Naive thymus-derived CD8-positive, alpha-beta T cell (primary cell): ENCODE results near the gene CRYBB1. TPM values are rescaled to one million over a fixed set of nuclear protein-coding genes. Genes with fewer than 3 reads are reported as not detected.

Experiments
- ATAC-seq, 2 donors: fragments of 150-1000 bp; cut with Tn5 transposase in 1 of 2; sonication (Bioruptor Pico), chemical (Tn5 transposase) in 1 of 2; 1 replicate in 1 of 2; 2 replicates in 1 of 2; pipeline ENCODE4 v1.10.0; 2021; ENCODE audit warnings: mild to moderate bottlenecking in 2 of 2, moderate library complexity in 2 of 2
- POLR2A ChIA-PET: fragments of 350-600 bp; sonication (Branson Sonifier 250); formaldehyde crosslinking; loops from one replicate; lab custom pipeline; 2021; ENCODE audit warnings: antibody characterized with exemption; lab: Charles Lee
- DNase-seq, 10 donors: peaks; one replicate each; pipeline versions ENCODE4 v3.0.0 to v3.0.0-alpha.2; 2020 to 2022
- H3K27ac Mint-ChIP-seq, 10 donors: one replicate each; pipeline ENCODE4 v1.8.0; 2020 to 2022; ENCODE audit warnings: mild to moderate bottlenecking in 10 of 10, mixed read lengths in 10 of 10, moderate library complexity in 4 of 10, inconsistent platforms in 1 of 10
- H3K27me3 Mint-ChIP-seq, 5 donors: one replicate each; pipeline ENCODE4 v1.8.0; 2021 to 2022; ENCODE audit warnings: mixed read lengths in 5 of 5
- H3K36me3 Mint-ChIP-seq, 3 donors: one replicate each; pipeline ENCODE4 v1.8.0; 2020 to 2022; ENCODE audit warnings: mixed read lengths in 3 of 3, mild to moderate bottlenecking in 2 of 3, inconsistent platforms in 1 of 3
- H3K4me1 Mint-ChIP-seq, 4 donors: one replicate each; pipeline ENCODE4 v1.8.0; 2021 to 2022; ENCODE audit warnings: mixed read lengths in 4 of 4
- H3K4me3 Mint-ChIP-seq, 10 donors: one replicate each; pipeline ENCODE4 v1.8.0; 2020 to 2022; ENCODE audit warnings: mild to moderate bottlenecking in 10 of 10, mixed read lengths in 10 of 10, moderate library complexity in 6 of 10, inconsistent platforms in 1 of 10
- H3K9me3 Mint-ChIP-seq, 9 donors: one replicate each; pipeline ENCODE4 v1.8.0; 2020 to 2022; ENCODE audit warnings: mixed read lengths in 9 of 9, mild to moderate bottlenecking in 3 of 9, inconsistent platforms in 1 of 9, moderate library complexity in 1 of 9
- polyA plus RNA-seq, 3 donors: library from polyadenylated mRNA; unstranded; fragments of 300-500 nt; fragmentation: Illumina TruSeq; gene quantifications; one replicate each; pipeline ENCODE4 v1.2.3, GENCODE V29; 2021
- total RNA-seq, 8 experiments: library from RNA in 2 of 8; stranded (reverse) in 2 of 8; gene quantifications; one replicate each; pipeline ENCODE4 v1.2.3 and lab custom pipeline; 2021 to 2026

Gene CRYBB1
- total and polyA plus RNA-seq, 5 experiments from 2014 or later, result not detected

- Mint-ChIP-seq H3K36me3 (no peaks in the 10 kb centered on the region), H3K27ac (no peak overlapping the region), H3K27me3 (no peaks in the 10 kb centered on the region), H3K4me3 (no peak overlapping the region), H3K9me3 (no peaks in the 10 kb centered on the region), H3K4me1 (peaks cover 24 to 33% (median 31%) of the 10 kb centered on the region in 4 donors)
- POLR2A ChIA-PET, result interaction anchor here (1.1 kb wide), 1 partner anchor 15 kb away, joined by 5 read pairs; no protein-coding TSS in a partner anchor
- DNase-seq, result no peak
- ATAC-seq, result no peak
Measured at GRCh38 chr22:26651815-26652214, 34.0 kb upstream of the CRYBB1 start.

DNA sequence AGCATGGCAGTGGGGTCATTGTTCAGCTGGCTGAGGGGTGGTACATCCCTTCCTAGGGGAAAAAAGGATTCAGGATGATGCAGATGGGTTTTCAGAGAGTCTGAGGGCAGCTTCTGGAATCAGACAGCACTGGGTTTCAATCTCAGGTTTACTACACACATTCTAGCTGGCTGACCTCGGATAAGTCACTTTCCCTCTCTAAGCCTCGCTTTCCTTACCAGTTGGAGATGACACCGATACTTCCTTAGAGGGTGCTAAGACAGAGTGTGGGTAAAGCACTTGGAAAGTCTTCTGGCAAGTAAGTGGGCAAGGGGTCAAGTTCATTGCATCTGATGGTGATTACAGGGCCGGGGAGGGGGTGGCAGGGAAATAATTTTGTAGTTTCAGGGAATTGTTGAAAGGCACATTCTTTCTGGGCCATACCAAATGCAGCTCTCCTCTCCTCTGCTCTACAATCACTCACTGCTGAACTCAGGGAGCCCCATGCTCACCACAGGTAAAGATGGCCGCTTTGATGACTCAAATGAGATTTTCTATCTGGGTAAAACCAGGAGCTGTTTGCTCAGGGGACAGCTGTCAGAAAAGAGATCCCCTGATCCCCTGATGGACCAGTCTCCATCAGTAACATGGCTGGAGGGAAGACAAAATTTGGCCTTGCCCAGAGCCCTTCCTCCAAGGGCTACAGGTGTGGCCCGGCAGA, 33.0 kb upstream of the CRYBB1 start:
- ATAC-seq (no peak), DNase-seq (no peak)
- no peak overlapping the region for H3K4me3 Mint-ChIP-seq
- peaks cover 30 to 40% (median 38%) of the 10 kb centered on the region in 4 donors for H3K4me1 Mint-ChIP-seq
- H3K27ac Mint-ChIP-seq, result peak overlapping the region in 2 of 10 donors; percentile 65 to 70
- H3K9me3 Mint-ChIP-seq, result no peaks in the 10 kb centered on the region
- H3K27me3 Mint-ChIP-seq, result peaks cover 0 to 1% (median 0%) of the 10 kb centered on the region in 5 donors
- H3K36me3 Mint-ChIP-seq, result no peaks in the 10 kb centered on the region
- POLR2A ChIA-PET, result interaction anchor here (0.7 to 1.1 kb wide), 2 partner anchors 14 to 16 kb away, joined by 3 to 5 read pairs; no protein-coding TSS in a partner anchor

DNA sequence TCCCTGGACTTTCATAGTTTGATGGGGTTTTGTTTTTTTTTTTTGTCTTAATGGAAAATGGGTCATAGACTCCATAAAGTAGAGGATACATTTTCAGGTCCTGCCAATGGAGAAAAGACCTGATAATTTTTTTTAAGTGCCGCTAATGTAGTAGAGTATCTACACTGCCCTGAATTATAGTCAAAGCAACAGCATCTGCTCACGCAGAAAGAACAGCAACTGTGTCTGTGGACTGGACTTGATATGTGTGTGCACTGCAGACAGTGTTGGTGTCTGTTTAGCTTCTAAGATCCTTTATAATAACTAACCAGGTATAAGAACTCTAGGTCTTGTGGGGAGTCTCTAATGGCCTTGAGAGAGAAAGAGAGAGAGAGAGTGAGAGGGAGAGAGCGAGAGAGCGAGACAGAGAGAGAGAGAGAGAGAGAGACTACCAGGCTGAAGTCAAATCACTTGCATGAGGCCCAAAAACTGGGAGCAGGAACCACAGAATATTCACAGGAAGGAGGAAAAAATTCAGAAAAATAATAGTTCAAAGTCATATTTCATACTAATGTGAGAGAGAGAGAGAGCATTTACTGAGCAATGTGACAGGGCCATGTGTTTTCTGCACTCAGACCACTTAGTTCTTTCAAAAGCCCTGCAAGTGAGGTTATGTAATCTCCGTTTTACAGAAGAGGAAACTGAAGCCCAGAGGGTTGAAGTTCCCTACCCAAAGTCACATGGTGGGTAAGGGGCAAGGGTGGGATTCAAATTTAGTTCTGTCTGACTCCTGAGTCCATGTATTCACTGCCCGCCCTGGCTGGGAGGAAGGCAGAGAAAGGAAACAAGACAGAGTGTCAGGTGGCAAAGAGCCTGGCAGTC, 30.9 kb upstream of the CRYBB1 start:
- H3K27me3 Mint-ChIP-seq, result peaks cover 0 to 1% (median 0%) of the 10 kb centered on the region in 5 donors
- H3K27ac Mint-ChIP-seq, result peak overlapping the region; percentile 62 to 93 (median 87)
- peak overlapping the region; percentile 5 to 92 (median 68) for H3K4me3 Mint-ChIP-seq
- no peaks in the 10 kb centered on the region for H3K36me3 Mint-ChIP-seq
- peak in 1 of 10 donors; percentile 34 for DNase-seq
- no peak for ATAC-seq
- POLR2A ChIA-PET, result interaction anchor here (0.7 to 1.3 kb wide), 3 partner anchors 9 to 72 kb away, joined by 3 to 5 read pairs (median 4); partner anchors contain the start of gene MIAT
- peaks cover 38 to 59% (median 59%) of the 10 kb centered on the region in 4 donors for H3K4me1 Mint-ChIP-seq
- no peaks in the 10 kb centered on the region for H3K9me3 Mint-ChIP-seq

- Mint-ChIP-seq H3K9me3 (no peaks in the 10 kb centered on the region), H3K36me3 (no peaks in the 10 kb centered on the region), H3K4me3 (peak overlapping the region; percentile 5 to 92 (median 68)), H3K27ac (peak overlapping the region; percentile 73 to 92 (median 87)), H3K27me3 (peaks cover 0 to 1% (median 0%) of the 10 kb centered on the region in 5 donors), H3K4me1 (peaks cover 38 to 66% (median 66%) of the 10 kb centered on the region in 4 donors)
- POLR2A ChIA-PET, result interaction anchor here (0.7 to 0.9 kb wide), 3 partner anchors 9 to 72 kb away, joined by 3 to 4 read pairs (median 4); partner anchors contain the start of gene MIAT
- peak; percentile 80 to 82 for ATAC-seq
- DNase-seq, result peak in 9 of 10 donors; percentile 16 to 55 (median 42)
Measured at GRCh38 chr22:26648011-26648497, 30.2 kb upstream of the CRYBB1 start.

DNA sequence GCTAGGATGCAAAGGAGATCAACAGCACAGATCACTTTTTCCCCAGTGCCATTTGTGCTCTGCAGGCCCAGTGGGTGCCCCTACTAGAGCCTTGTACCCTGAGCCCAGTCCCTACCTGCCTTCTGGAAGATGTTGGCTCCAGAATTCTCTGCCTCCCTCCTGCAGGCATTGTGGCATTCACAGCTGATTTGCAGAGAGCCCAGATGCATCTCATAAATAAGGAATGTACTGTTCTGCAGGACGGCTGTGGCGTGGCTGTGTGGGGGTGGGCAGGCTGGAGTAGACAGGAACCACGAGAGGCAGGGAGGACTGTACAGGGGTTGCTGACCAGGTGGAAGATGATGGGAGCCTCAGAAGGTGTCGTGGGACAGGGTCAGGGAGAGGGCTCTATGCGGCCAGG, 28.3 kb upstream of the CRYBB1 start:
- Mint-ChIP-seq H3K27me3 (peaks cover 0 to 1% (median 0%) of the 10 kb centered on the region in 5 donors), H3K4me1 (peaks cover 52 to 85% (median 84%) of the 10 kb centered on the region in 4 donors), H3K4me3 (peak overlapping the region in 3 of 10 donors; percentile 11 to 86 (median 43)), H3K9me3 (no peaks in the 10 kb centered on the region), H3K36me3 (no peaks in the 10 kb centered on the region), H3K27ac (peak overlapping the region in 3 of 10 donors; percentile 34 to 79 (median 71))
- POLR2A ChIA-PET, result interaction anchor here (0.8 kb wide), 1 partner anchor 68 kb away, joined by 7 read pairs; no protein-coding TSS in a partner anchor
- ATAC-seq, result no peak
- no peak for DNase-seq

DNA sequence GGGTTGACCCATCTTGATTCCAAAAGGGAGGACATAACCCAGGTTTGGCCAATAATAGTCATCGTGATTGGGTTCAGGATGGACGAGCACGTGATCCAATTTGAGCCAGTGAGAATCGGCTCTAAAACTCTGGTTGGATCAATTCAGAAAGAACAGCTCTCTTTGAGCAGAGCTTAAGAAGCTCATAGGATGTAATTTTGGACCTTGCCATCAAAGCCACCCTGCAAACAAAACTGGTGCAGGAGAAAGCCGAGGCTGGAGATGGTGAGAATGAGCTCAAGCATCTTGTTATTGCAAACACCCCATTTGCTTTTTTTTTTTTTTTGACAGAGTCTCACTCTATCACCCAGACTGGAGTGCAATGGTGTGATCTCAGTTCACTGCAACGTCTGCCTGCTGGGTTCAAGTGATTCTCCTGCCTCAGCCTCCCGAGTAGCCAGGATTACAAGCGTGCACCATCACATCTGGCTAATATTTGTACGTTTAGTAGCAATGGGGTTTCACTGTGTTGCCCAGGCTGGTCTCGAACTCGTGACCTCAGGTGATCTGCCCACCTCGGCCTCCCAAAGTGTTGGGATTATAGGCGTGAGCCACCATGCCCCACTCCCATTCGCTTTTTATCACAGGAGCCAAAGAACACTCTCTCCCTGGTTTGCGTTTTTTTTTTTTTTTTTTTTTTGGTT, 25.7 kb upstream of the CRYBB1 start:
- Mint-ChIP-seq H3K4me1 (peaks cover 43 to 82% (median 79%) of the 10 kb centered on the region in 4 donors), H3K27me3 (peaks cover 0 to 1% (median 0%) of the 10 kb centered on the region in 5 donors), H3K9me3 (no peaks in the 10 kb centered on the region), H3K36me3 (no peaks in the 10 kb centered on the region), H3K27ac (peak overlapping the region; percentile 79 to 97 (median 91)), H3K4me3 (peak overlapping the region; percentile 50 to 85 (median 66))
- POLR2A ChIA-PET, result interaction anchor here (0.7 to 1.6 kb wide), 11 partner anchors 10 to 616 kb away, joined by 3 to 6 read pairs (median 4); partner anchors contain the start of genes HPS4 and SRRD
- DNase-seq (peak in 2 of 10 donors; percentile 16 to 38), ATAC-seq (no peak)

DNA sequence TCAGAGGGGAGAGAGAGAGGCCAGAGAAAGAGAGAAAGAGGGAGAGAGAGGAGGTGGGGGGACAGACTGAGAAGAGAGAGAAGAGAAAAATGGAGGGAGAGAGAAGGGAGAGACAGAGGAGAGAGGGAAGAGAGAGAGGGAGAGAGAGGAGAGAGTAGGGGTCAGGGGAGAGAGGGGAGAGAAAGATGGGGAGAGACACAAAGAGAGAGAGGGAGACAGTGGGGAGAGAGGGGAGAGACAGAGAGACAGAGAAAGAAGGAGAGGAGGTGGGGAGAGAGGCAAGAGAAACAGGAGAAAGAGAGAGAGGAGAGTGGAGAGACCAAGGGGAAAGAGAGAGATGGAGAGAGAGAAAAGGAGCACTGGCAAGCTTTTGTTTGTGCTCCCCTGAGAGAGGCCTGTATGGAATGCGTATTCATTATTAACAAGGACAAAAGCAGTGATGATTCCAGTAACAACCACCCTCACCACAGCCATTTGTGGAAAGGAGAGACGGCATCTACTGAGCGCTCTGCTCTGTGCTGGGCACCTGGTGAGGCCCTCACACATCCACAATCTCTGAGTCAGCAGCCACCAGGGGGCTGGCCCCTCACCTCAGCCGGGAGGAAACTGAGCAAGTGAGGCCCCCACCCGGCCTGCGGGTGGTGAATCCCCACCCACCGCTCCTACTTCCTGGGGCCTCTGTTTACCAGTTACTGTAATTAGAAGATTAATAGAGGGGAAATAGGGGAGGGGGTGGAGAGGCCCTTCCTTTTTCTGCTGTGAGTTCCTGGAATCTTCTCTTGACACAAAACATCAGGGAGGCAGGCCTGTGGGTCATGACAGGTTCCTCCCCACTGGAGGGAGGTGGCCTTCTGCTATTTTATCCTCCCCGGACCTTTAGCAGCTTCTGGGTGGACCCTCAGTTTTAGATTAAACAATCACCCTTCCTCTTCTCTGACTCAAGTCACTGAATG, 24.9 kb upstream of the CRYBB1 start:
- Mint-ChIP-seq H3K4me3 (peak overlapping the region; percentile 50 to 85 (median 66)), H3K27ac (peak overlapping the region; percentile 90 to 97 (median 92)), H3K27me3 (peaks cover 0 to 1% (median 0%) of the 10 kb centered on the region in 5 donors), H3K4me1 (peaks cover 35 to 74% (median 71%) of the 10 kb centered on the region in 4 donors), H3K9me3 (no peaks in the 10 kb centered on the region), H3K36me3 (no peaks in the 10 kb centered on the region)
- peak; percentile 73 to 78 for ATAC-seq
- POLR2A ChIA-PET, result interaction anchor here (0.7 to 1.6 kb wide), 19 partner anchors 9 to 617 kb away, joined by 3 to 16 read pairs (median 4); partner anchors contain the start of genes HPS4, MIAT and SRRD
- peak; percentile 41 to 77 (median 50) for DNase-seq

DNA sequence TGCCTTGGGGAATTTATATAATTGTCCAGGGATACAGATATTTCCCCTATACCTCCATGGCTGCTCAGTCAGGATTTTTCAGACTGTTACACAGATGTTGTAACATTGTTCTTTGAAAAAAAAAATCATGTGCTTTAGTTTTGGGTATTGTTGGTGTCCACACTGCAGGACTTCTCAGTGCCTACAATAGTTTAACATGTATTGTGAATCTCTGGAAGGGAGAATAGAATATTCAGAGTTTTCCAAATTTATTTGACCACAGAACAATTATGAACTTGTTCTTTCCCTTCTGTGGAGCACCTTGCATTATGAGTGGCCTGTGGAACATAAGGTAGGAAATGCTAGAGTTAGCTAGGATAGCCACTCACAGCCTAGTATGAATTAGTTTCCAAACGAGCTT, 18.5 kb upstream of the CRYBB1 start:
- ATAC-seq (no peak), DNase-seq (no peak)
- H3K36me3 Mint-ChIP-seq, result no peaks in the 10 kb centered on the region
- no peaks in the 10 kb centered on the region for H3K9me3 Mint-ChIP-seq
- POLR2A ChIA-PET, result interaction anchor here (0.7 kb wide), 1 partner anchor 29 kb away, joined by 3 read pairs; no protein-coding TSS in a partner anchor
- H3K27me3 Mint-ChIP-seq, result no peaks in the 10 kb centered on the region
- H3K4me1 Mint-ChIP-seq, result peaks cover 7 to 29% (median 15%) of the 10 kb centered on the region in 4 donors
- peak overlapping the region in 1 of 10 donors; percentile 53 for H3K27ac Mint-ChIP-seq
- H3K4me3 Mint-ChIP-seq, result no peak overlapping the region

DNA sequence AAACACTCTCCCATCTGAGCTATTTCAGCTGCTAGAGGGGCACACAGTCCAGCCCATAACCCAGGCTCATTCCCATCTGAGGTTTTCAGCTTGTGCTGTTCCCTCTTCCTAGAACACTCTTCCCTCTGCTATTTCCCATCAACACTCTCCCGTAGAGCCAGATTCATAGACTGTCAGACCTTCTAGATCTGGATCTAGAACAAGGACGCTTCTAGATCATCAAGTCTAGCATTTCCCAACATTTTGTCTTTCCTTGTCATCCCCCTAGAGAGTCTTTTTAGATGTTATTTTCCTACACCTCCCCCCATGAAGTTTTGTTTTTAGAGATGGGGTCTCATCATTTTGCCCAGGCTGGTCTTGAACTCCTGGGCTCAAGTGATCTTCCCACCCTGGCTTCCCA, 17.3 kb upstream of the CRYBB1 start:
- Mint-ChIP-seq H3K4me3 (no peak overlapping the region), H3K36me3 (no peaks in the 10 kb centered on the region), H3K27ac (peak overlapping the region in 2 of 10 donors; percentile 20 to 84)

DNA sequence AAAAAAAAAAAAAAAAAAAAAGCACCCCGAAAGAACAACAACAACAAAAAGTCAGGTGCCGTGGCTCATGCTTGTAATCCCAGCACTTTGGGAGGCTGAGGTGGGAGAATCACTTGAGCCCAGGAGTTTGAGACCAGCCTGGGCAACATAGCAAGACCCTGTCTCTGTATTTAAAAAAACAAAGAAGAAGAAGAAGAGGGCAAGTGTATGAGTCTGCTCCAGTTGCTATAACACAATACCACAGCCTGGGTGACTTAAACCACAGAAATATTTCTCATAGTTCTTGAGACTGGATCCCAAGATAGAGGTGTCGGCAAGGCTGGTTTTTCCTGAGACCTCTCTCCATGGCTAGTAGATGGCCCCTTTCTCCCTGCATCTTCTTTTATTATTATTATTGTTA, 16.4 kb upstream of the CRYBB1 start:
- H3K27me3 Mint-ChIP-seq, result no peaks in the 10 kb centered on the region
- no peak overlapping the region for H3K27ac Mint-ChIP-seq
- ATAC-seq, result no peak
- H3K9me3 Mint-ChIP-seq, result no peaks in the 10 kb centered on the region
- H3K36me3 Mint-ChIP-seq, result no peaks in the 10 kb centered on the region
- peaks cover 3 to 17% (median 8%) of the 10 kb centered on the region in 4 donors for H3K4me1 Mint-ChIP-seq
- no peak for DNase-seq
- POLR2A ChIA-PET, result interaction anchor here (1.7 kb wide), 1 partner anchor 9 kb away, joined by 4 read pairs; no protein-coding TSS in a partner anchor
- no peak overlapping the region for H3K4me3 Mint-ChIP-seq

More for the DNA sequence above, 17.3 kb upstream of the CRYBB1 start:
- ATAC-seq, result no peak
- Mint-ChIP-seq H3K27me3 (no peaks in the 10 kb centered on the region), H3K9me3 (no peaks in the 10 kb centered on the region), H3K4me1 (peaks cover 3 to 20% (median 8%) of the 10 kb centered on the region in 4 donors)
- POLR2A ChIA-PET, result no interaction called here
- DNase-seq, result no peak
